RWPE2 (cell line): ENCODE results near the gene EXOSC10.
A peak's percentile ranks its signal among the peaks of the same experiment; 100 is the strongest.

Experiments
- ATAC-seq: fragments of 200-7000 bp; cut with Tn5 transposase; 3 replicates; pipeline ENCODE4 v1.9.1; 2021; ENCODE audit warnings: low read depth
- DNase-seq: peaks from one replicate; pipeline ENCODE4 v3.0.0-alpha.2; 2020; ENCODE audit warnings: low spot score
- H3K27ac ChIP-seq: fragments of 450-650 bp; 2 replicates; pipeline ENCODE4 v1.5.1; 2017; ENCODE audit warnings: mild to moderate bottlenecking; ENCODE audit not compliant: poor library complexity, severe bottlenecking
- H3K27me3 ChIP-seq: fragments of 250-450 bp; sonication (Bioruptor Pico); 2 replicates; pipeline ENCODE4 v1.5.1; 2021; ENCODE audit warnings: mild to moderate bottlenecking, moderate library complexity; ENCODE audit not compliant: insufficient read depth, poor library complexity, severe bottlenecking
- H3K36me3 ChIP-seq: fragments of 250-450 bp; sonication (Bioruptor Pico); 2 replicates; pipeline ENCODE4 v1.5.1; 2020; ENCODE audit warnings: low read depth, mild to moderate bottlenecking, moderate library complexity
- H3K4me1 ChIP-seq: fragments of 250-450 bp; sonication (Bioruptor Pico); 2 replicates; pipeline ENCODE4 v1.5.1; 2021; ENCODE audit warnings: mild to moderate bottlenecking, moderate library complexity; ENCODE audit not compliant: insufficient read depth, poor library complexity, severe bottlenecking
- H3K4me3 ChIP-seq: fragments of 250-450 bp; sonication (Bioruptor Pico); 2 replicates; pipeline ENCODE4 v1.5.1; 2021; ENCODE audit warnings: mild to moderate bottlenecking, moderate library complexity; ENCODE audit not compliant: severe bottlenecking
- H3K9me3 ChIP-seq: fragments of 250-450 bp; sonication (Bioruptor Pico); 2 replicates; pipeline ENCODE4 v1.5.1; 2021; ENCODE audit warnings: mild to moderate bottlenecking, moderate library complexity; ENCODE audit not compliant: severe bottlenecking
- CTCF ChIP-seq: fragments of 450-650 bp; IDR thresholded peaks from one replicate; pipeline ENCODE4 v1.5.1; 2017; ENCODE audit warnings: mild to moderate bottlenecking, moderate library complexity; ENCODE audit not compliant: poor library complexity, severe bottlenecking

Gene EXOSC10

GRCh38 chr1:11072216-11072917 is 27.3 kb downstream of the EXOSC10 start:
- peak; percentile 6 for DNase-seq
- Histone ChIP-seq H3K27ac (no peak overlapping the region), H3K9me3 (no peaks in the 10 kb centered on the region), H3K27me3 (no peaks in the 10 kb centered on the region), H3K4me1 (no peaks in the 10 kb centered on the region), H3K4me3 (no peak overlapping the region), H3K36me3 (peaks cover 91% of the 10 kb centered on the region)
- no peak for ATAC-seq
- no peak for TF ChIP-seq CTCF

GRCh38 chr1:11071463-11072215 is 28.0 kb downstream of the EXOSC10 start:
- H3K4me1 ChIP-seq = no peaks in the 10 kb centered on the region
- H3K4me3 ChIP-seq = no peak overlapping the region
- DNase-seq (peak; percentile 14), ATAC-seq (0 out of 3 replicates have a peak, but pooled peaks have one; percentile 10)
- H3K27ac ChIP-seq = no peak overlapping the region
- no peaks in the 10 kb centered on the region for H3K9me3 ChIP-seq
- H3K36me3 ChIP-seq = peaks cover 91% of the 10 kb centered on the region
- TF ChIP-seq CTCF = no peak
- H3K27me3 ChIP-seq = no peaks in the 10 kb centered on the region

GRCh38 chr1:11070876-11071275 is 28.8 kb downstream of the EXOSC10 start:
- H3K36me3 ChIP-seq = peaks cover 92% of the 10 kb centered on the region
- DNase-seq = peak; percentile 41
- H3K4me3 ChIP-seq = no peak overlapping the region
- TF ChIP-seq CTCF = no peak
- no peak overlapping the region for H3K27ac ChIP-seq
- no peaks in the 10 kb centered on the region for H3K4me1 ChIP-seq
- ATAC-seq = no peak
- H3K9me3 ChIP-seq = no peaks in the 10 kb centered on the region
- no peaks in the 10 kb centered on the region for H3K27me3 ChIP-seq

- Histone ChIP-seq H3K4me3 (no peak overlapping the region), H3K27ac (no peak overlapping the region), H3K4me1 (no peaks in the 10 kb centered on the region), H3K36me3 (peaks cover 86% of the 10 kb centered on the region), H3K9me3 (no peaks in the 10 kb centered on the region), H3K27me3 (no peaks in the 10 kb centered on the region)
- DNase-seq (peak; percentile 38), ATAC-seq (no peak)
- no peak for TF ChIP-seq CTCF
These were observed 30.8 kb downstream of the EXOSC10 start for GRCh38 chr1:11068600-11069473.
